Kidney glomerular epithelial cell (primary cell): Measurements from ENCODE around the gene NXPH1.
A peak's percentile ranks its signal among the peaks of the same experiment; 100 is the strongest.

Source experiments
- DNase-seq: peaks from one replicate; lab custom pipeline; 2025; lab: John Stamatoyannopoulos, UW

Gene NXPH1

DNA sequence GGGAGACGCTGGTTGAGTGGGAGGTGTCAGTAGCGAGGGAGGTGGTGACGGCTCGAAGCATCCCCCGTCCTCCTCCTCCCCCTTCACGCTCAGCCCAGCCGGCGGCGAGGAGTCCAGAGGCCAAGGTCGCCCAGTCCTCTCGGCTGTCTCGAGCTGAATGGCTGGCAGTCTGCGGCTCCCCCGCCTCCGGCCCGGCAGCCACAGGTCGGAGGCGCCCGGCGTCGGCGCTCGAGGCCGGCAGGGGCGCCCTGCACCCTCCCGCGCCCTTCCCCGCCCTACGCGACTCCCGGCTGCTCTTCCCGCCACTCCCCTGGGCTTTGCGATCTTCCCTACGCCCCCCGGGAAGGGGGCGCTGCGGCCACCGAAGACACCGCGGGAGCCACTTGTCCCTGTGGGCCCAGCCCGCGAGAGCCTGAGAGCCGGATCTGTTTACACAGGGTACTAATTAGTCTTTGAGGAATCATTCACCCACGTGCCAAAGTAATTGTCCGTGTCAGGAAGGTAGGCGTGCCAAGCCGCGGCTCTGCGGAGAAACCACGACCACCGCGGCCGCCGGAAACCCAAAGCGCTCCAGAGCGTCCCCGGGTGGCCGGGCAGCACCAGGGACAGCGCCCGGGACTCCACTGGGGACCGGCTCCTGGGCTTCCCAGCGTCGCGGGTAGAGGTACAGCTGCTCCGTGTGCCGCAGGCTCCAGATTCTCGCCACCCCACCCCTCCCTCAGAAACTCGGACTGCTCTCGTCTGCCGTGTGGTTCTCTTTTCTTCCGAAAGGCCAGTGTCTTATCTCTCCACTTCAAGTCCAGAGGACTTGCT lies at the start of gene NXPH1:
Gene NXPH1, plus strand, starts transcription at position 133 of the 813 bp plus-strand sequence.
- DNase-seq, result no peak

DNA sequence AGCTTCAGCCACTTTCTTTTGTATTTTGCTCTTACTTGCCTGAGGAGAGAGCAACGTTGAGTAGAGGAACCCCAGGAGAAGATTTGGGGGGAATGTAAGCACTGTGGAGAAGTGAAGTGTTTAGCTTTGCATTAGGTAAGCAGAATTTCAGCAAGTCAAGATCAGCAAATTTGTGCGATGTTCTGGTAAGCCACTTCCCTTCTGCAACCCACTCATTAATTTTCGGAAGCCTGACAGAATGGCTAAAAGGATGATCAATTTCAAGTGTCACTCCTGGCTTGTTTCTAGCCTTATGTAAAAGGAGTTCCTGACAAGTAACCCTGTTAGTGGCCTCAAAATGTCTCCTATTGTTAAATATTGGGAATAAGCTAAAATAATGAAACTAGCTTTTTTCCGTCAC lies 48.5 kb upstream of the NXPH1 start:
- DNase-seq, result no peak

DNA sequence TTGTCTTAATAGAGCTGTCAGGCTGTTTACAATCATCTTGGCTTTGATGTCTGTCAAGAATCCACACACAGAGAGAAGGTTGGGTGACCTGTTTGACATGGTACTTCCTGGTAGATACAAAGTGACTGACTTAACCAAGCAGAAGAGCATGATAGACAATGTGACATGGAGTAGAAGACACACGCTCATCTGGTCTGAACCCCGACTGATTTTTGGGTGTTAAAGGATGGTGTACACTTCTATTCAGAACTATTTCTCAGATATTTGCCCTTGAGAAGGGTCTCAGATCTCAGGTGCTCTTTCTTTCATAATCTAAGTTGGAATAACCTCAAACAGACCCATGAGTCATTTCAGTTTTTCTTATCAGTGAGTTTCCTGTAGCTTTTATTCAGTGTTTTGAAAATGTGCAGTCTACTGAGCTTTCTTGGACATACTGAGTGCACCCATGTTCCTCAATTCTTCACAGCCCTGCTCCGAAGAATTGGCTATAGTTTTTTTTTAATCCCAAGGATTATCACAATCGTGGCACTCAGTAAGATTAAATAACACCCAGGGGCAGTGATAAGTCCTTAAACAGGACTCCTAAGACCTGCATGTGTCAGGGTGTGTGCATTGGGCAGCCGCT lies 46.4 kb upstream of the NXPH1 start:
- no peak for DNase-seq

DNA sequence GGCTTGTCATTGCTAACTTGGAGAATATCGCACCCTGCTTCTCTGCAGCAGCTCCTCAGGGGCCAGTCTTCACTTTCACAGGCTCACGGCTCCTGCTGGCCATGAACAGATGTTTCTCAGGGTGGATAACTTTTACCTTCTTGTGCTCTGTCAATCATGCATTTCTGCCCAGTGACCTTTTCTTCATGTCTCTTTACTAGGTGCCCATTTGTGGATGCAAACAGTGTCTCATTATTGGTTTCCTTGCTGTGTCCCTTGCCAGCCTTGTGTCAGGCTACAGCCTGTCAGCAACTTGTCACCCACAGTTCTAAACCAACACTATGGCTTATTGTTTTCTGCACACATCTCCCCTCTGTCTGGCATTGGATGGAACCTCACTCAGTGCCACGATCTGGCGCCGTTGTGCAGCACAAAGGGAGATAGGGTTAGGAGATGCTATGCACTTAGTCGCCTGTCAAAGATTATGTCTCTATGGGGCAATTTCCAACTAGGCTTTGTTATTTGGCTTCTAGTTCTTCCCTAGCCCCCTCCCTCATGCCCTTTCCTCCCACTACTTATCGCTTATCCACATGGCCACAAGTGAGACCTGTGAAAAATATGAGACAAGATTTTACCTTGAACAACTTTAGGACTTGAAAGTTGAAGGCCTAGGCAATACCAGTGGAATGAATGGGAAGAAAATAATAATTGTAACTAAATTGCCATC lies 45.7 kb upstream of the NXPH1 start:
- DNase-seq, result no peak

DNA sequence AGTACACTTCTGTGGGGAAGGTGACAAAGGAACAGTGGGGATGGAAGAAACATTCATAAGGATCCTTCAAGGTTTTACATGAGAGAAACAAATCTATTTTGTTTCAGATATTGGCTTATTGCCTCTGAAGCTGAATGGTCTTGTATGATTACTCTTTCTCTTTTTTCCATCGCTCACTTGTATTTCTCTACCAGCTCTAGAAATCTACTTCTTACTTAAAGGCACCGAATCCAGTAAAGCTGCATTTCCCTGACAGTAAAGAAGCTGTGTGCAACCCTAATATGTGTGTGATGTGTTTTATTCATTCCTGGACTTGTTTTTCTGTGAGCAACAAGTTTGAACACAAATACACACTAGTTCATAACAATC lies 45.2 kb upstream of the NXPH1 start:
- DNase-seq, result no peak

DNA sequence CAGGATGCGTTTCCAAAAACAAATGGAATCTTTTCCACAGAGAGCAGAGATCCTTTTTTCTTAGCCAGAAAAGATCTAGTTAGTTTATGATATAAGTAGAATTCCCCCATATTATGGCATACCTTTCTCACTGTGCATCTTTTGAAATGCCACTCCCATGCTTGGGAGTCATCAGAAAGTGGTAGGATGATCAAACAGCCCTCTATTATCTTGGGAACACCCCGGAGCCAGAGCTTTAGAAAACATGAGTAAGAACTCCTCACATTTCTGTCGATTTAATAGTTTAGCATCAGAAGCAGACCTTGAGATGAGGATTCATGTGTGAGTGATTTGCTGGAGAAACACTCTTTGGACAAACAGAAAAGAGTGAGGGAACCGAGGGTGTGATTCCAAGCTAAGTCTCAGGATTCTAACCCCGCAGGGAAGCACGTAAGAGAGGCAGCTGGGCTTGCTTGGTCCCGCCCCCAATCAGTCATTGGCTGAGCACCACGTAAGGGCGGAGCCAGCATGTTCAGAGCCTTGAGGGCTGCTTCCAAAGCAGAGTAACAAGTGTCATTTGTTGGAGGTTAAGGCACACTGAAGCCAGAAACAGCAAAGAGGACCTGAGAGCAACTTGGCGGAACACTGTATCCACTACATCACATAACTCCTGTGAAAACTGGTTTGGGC lies 43.7 kb upstream of the NXPH1 start:
- DNase-seq, result no peak

DNA sequence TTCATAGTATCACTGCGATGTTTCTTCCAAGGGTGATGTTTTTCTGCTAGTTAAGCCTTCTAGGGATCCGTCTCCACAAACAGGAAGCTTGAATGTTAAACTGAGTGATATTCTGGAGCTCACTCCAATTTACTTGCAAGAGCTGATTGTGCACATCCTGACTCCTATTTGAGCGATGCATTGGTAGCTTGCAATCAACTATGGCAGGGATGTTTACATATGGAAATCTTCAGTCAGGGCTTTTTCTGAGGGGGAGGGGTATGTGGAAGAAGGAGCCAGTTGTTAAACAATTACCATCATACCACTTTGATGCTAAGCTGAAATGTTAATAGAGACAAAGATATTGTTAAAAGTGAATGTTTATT lies 43.2 kb upstream of the NXPH1 start:
- DNase-seq, result no peak

DNA sequence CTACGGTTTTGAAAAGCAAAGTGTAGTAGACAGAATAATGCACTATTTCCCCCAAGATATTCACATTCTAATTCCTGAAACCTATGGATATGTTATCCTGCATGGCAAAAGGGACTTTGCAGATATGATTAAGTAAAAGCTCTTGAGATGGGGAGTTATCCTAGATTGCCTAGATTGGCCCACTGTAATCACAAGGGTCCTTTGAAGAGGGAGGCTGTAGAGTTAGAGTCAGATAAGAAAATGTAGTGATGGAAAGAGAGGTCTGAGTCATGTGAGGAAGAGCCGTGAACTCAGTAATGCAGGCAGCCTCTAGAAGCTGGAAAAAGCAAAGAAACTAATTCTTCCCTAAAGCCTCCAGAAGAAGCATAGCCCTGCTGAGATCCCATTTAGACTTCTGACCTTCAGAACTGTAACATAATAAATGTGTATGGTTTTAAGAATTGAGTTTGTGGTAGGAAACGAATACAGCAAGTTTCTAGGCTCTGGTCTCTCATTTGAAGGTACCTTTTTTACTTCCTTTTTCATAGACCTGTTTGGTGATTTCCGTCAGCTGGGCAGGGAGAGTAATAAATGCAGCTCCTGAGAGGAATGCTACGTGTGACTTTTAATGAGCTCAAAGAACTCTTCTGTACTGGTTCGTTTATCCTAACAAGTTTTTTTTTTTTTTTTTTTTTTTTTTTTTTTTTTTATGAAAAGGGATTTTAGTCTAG lies 41.9 kb upstream of the NXPH1 start:
- no peak for DNase-seq

DNA sequence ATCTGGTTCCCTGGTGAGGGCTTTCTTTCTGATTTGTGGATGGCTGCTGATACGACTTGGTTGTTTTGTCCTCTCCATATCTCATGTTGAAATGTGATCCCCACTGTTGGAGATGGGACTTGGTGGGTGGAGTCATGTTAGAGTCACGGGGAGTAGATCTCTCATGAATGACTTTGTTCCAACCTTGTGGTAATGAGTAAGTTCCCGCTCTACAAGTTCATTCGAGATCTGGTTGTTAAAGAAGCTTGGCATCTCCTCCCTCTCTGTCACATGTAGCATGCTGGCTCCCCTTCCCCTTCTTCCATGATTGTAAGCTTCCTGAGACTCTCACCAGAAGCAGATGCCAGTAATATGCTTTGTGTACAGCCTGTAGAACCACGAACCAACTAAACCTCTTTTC lies 37.1 kb upstream of the NXPH1 start:
- no peak for DNase-seq

DNA sequence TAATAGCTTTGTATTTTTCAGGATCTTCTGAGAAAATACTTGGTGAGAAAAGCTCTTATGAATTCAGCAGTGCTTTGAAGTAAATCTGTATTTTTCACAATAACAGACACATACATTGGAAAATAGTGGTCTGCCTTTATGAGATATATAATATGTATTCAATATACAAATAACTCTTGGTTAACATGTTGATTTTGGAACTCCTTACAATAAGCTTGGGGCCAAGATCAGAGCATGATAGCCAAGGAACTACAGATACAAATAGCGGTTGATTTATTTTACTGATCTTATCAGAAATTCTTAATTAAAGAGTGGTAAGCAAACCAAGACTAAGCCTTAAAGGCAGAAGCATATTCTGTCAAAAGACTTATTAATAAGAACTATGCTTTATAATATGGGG lies 24.5 kb upstream of the NXPH1 start:
- no peak for DNase-seq

DNA sequence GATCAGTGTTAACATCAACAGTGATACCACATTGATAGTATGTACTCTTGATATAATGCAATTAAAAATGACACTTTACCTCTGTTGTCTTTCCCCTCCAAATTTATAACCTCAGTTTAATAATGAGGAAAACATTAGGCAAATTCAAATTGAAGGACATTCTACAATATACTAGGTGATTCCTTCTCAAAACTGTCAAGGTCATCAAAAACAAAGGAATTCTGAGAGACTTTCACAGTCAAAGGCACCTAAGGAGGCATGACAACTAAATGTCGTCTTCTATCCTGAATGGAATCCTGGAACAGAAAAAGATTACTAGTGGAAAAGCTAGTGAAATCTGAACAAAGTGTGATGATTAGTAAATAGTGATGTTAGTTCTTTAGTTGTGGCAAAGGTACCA lies 22.3 kb upstream of the NXPH1 start:
- no peak for DNase-seq

DNA sequence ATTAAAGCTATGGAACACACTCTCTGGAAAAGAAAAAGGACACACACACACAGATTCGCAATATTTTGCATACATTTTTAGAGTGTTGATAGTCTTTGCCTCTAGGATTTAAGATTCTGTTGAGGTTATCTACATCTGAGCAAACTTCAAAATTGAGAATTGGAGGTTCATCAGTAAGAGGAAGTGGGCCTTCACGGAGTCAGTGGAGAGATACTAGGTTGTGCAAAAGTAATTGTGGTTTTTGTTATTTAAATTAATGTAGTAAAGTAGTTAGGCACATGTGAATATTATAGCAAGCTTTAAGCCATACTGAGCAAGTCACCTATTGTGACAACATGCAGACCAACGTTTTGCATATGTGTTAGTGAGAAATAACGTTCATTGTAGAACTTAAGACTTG lies 19.8 kb upstream of the NXPH1 start:
- no peak for DNase-seq

DNA sequence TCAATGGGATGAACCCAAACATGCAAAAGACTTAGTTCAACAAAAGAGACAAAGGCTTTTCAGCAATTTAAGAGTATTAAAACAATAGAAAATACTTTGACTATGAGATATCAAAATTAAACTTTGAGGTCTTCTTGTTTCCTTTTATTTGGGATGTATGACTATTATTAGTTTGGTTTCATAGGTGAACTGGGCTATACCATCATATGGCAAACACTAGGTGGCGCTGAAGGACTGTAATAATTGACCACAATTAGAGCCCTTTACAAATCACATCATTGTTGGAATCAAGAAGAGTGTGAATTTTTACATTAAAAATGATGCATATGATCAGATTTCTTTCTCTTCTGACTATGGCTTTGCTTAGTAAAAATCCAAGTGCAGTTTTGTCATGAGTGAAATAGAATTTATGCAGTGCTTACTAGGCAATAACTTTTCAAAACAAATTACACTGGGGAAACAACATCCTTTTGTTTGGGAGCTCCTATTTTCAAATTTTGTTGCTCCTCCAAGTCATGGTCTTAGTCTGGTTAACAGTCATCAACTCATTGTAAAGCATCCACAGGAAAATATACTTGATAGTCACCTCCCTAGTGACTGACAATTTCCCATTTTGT lies 14.7 kb upstream of the NXPH1 start:
- DNase-seq, result peak; percentile 54

DNA sequence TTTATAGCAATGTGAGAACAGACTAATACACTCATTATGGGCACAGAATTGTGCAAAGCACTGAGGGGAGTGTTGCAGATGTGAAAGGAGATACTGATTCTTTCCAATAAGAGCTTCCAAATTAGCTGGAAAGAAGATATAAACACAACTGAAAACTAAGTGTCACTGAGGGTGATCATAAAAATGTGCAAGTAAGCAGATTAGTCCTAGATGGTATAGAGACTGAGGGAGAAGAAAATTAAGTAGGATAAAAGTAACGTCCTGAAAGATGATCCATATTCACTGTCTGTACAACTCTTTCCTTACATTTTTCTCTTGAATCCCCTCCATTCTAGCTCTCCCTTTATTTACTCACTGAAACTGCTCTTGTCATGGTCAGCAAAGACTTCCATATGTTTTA lies 11.2 kb upstream of the NXPH1 start:
- DNase-seq, result no peak

DNA sequence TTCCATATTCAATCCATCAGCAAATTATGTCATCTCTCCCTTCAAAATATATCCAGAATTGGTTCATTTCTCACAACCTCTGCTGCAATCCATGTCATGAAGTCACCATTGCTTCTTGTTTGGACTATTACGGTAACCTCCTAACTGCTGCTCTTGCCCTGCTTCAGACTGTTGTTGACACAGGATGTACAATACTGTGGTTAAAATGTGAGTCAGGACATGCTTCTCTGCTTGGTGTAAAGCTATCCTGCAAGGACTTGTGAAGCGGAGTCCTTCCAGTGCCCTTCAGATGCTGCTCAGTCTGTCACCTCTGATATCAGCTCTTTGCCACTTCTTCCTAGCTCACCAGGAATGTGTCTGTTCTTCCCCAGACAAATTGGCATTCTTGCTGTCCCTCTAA lies 10.4 kb upstream of the NXPH1 start:
- DNase-seq, result no peak

DNA sequence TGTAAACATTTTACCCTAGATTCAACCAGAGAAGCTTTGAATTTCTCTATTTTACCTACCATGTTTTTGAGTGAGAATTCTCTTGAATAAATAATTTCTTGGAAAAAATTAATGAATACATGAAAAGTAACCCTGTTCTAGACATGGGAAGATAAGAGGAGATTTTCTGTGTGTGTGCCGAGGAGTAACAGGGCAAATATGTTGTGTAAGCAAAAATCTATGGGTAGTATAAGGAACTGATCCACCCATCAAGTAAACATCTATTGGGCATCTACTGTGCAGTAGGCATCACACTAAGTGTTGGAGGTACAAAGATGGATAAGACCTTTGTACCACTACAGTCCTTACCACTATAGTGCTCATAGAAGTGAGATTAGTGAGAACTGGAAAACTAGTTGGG lies 8.2 kb upstream of the NXPH1 start:
- DNase-seq, result no peak

DNA sequence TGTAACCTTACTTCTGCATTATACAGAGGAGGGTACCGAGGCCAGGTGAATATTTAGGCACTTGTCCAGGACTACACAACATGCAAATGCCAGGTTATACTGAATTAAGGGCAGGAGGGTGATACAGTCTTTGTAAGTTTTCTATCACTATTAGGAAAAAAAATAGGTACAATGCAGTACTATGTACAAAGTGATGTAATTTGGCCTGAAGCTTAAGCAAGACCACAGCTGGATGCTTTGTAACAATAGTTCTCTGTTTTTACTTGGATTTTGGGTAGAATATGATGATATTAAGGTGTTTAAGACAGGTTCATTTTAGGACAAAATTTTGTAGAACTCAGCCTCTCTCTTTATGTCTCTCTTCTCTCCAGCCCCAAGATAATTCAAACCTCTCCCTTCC lies 2.8 kb upstream of the NXPH1 start:
- DNase-seq, result no peak

DNA sequence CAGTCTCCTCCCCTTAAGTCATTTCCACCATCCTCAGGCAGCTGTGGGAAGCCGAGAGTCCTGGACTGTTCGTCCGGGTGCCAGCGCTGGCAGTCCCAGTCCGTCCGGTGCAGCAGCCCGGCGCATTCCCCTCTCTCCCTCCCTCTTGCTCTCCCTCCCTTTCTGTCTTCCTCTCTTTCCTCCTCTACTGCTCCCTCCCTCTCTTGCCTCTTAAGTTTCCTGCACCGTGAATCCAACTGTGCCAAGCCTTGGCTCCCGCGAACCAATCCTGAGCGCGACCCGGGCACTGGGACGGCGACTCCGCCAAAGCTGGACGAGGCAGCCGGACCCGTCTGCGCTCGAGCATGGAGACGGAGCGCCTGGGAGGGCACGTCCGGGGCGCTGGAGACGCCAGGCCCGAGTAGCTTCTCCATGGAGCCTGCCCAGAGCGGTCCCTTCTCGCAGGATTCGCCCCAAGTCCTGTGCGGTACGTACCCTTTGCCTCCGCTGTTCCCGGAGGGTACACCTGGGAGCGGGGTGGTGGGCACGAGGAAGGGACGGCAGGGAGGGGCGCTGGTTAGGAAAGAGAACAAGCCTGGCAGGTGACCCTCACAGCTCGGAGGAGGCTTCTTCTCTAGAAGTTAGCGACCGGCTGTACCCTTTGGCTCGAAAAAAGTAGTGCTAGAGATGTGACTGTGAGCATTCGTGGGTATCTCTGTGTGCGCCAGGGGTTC lies 1.0 kb downstream of the NXPH1 start:
- no peak for DNase-seq

DNA sequence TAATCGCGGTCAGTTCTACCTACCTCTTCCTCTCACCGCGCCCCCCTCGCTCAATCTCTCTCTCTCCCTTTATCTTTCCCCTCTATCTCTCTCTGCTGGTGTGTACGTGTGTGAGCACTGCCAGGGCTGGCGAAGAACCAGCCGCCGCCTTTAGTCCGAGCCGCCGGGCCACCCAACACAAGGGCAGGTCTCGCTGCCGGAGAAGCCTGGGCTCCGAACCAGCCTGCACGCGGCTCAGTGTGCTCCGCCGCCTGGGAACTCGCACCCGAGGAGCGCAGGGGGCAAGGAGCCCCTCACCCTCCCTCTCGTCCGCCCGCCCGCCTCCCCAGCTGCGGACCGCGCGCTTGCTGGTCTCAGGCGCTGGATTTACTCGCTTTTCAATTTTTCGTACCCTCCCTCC lies 1.7 kb downstream of the NXPH1 start:
- no peak for DNase-seq

DNA sequence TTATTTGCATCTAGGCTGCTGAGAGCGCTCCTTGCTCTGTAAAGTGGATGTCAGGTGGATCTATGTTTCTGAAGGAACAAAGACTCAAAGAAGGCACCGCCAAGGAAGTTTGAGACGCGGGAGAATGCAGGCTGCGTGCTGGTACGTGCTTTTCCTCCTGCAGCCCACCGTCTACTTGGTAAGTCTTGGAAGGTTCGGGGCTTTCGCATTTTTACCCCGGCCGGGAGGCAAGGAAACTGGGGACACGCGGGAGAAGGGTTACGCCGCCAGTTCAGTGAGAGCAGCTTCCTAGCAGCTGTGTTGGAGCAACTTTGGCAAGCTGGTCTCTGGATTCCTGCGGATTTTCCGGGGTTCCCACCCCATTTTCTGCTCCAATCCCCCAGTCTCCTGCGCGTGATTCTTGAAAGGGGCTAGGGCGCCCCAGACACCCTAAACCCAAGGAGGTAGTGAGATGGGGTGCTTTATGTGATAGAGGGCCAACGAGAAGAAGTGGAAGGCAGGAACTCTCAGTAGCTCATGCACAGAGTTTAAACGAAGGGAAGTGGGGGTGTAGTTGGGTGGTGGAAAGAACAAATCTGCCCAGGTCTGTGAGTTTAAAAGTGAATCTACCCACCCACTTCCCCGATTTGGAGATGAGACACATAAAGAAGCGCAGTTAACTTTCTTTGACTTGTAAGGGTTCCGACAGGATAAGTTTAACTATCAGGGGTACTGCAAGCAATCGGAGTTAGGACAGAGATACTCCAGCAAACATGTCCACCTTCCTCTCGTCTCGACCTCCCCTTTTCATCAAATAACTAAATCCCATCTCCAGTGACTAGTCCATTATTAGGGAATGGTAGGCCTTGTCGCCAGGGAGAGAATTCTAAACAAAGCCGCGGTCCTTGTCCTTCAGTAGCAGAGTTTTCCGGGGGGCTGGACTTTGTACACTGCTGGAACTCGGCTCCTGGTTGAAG lies 2.5 kb downstream of the NXPH1 start:
- DNase-seq, result no peak
